SW480 (cell line): ENCODE results near the gene DYNC1LI2.
"Not testable (repeated sequence)": the region's sequence is repeated elsewhere in the genome, so short reads cannot be mapped to it uniquely, and the experiment has no call there.

ENCODE experiments used
- DNase-seq: peaks from one replicate; pipeline ENCODE4 v3.0.0-alpha.2; 2016; ENCODE audit warnings: low spot score

The DYNC1LI2 gene

DNA sequence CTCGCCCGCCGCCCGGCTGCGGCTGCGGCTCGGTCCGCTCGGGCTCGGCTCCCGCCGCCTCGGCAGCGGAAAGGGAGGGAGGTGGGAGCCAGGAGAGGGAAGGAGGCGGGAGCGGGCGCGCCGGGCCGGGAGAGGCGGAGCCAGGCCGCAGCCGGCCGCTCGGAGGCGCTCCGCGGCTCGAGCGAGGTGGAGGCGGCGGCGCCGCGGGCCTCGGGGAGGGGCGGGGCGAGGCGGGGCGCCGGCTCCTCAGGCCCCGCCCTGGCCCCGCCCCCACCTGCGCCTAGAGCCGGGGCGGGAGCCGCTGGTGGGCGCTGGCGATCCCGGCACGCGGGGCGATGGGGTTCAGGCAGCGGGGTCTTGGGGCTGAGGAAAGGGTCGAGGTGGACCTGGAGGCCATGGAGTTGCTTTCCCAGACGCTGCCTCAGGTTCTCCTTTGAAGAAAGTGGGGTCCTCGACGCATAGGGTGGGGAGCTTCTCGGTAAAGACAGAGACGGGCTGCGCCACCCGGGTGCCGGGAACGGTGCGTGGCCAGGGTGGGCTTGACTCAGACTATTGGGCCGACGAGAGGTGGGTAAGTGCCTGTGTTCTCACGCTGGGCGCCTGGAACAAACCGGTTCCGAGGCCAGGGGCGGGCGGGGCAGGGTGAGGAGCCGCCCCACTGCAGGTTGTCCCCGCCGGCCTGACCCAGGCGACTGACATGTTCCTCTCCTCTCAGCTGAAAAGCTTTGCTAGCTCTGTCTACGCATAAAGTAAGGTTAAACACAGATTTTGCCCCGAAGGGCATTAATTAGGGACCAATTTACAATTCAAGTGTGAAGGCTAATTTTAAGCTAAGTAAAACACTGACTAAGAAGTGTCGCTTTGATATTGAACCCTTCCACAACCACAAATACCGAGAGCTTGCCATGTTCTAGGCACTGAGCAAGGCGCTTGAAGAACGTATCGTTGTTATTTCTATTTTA is 54.5 kb downstream of the DYNC1LI2 start, which contains the start of gene CMTM4:
Gene CMTM4, minus strand, starts transcription at position 75 of the 962 bp plus-strand sequence. CDS start 218 bp downstream, outside the sequence.
- peak; percentile 79 for DNase-seq

DNA sequence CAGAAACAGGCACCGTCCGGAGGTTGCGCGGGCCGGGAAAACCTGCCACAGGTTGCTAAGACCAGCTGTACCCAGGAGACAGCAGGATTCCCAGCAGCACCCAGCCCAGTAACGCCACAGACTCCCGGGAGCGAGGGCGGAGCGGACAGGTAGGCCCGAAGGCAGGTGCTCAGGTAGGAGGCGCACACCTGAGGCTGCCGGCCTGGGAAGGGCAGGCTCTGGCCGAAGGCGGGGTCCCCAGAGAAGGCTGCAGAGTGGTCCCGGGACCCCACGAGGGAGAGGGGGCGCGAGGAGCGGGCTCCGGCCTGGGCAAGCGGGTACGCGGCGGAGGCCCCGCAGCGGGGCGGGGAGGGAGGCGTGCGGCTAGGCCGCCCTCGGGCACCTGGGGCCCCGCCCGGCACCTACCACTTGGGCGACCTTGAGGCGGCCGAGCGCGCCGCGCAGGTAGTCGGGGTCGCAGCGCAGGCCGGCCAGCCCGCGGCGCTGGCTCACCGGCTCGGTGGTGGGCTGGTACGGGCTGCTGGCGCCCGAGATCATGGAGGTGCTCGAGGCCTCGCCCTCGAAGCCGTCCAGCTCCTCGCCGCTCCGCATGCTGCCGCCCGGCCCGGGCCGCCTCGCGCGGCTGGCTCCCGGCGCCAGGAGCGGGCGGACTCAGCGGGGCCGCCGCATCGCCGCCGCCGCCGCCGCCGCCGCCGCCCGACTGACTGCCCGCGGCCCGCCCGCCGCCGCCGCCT is 55.3 kb downstream of the DYNC1LI2 start:
- DNase-seq: peak; percentile 65

DNA sequence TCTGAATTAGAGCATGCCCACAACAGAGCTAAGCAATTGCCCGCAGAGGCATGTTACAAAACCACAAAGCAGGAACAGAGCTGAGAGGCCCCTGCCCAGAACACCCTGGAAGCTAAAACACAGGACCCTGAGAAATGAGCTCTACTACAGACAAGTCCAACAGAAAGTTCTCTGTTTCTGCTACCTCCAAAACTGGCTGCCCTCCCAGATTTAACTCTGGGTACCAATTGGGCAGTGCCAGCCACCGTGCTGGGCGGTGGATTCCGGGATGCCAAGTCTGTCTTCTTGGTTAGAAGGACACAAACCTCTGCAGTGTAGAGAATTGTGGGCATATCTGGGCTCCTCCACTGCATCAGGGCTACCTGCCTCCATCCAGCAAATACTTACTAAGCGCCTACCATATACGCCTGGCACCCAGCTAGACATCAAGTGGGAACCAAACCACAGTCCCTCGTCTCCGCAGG is 55.9 kb downstream of the DYNC1LI2 start:
- DNase-seq: no peak

DNA sequence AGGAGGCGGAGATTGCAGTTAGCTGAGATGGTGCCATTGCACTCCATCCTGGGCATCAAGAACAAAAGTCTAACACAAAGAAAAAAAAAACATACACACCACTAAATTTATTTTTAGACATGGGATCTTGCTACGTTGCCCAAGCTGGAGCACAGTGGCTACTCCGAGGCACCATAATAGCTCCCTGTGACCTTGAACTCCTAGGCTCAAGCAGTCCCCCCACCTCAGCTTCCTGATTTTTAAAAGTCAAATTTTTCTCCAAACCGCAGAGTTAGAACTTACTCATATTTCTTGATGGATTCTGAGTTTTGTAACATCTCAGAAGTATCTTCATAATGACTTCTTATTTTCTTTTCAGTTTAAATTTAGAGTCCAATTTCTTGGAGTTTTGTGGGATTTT is 58.3 kb downstream of the DYNC1LI2 start:
- DNase-seq: no peak

DNA sequence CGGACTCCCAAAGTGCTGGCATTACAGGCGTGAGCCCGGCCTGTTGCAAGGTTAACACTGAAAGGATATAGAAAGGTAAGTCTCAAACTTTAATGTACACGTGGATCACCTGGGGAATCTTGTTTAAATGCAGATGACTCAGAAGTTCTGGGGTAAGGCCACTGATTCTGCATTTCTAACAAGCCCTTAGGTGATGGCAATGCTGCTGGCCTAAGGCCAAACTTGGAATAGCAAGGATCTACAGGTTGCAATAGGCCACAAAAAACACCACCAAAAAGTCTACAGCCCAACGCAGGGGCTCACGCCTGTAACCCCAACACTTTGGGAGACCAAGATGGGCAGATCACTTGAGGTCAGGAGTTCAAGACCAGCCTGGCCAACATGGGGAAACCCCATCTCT is 59.1 kb downstream of the DYNC1LI2 start:
- DNase-seq: no peak

DNA sequence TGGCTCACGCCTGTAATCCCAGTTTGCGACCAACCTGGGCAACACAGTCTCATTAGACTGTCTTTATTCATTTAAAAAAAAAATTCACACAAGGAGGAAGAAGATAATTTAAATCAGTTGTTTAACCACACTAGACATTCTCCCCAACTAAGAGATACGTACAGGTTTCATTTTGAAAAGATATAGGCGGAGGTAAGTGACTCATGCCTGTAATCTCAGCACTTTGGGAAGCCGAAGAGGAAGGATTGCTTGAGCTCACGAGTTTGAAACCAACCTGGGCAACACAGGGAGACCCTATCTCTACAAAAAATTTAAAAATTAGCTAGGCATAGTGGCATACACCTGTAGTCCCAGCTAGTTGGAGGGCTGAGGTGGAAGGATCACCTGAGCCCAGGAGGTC is 60.2 kb downstream of the DYNC1LI2 start:
- DNase-seq: no peak

DNA sequence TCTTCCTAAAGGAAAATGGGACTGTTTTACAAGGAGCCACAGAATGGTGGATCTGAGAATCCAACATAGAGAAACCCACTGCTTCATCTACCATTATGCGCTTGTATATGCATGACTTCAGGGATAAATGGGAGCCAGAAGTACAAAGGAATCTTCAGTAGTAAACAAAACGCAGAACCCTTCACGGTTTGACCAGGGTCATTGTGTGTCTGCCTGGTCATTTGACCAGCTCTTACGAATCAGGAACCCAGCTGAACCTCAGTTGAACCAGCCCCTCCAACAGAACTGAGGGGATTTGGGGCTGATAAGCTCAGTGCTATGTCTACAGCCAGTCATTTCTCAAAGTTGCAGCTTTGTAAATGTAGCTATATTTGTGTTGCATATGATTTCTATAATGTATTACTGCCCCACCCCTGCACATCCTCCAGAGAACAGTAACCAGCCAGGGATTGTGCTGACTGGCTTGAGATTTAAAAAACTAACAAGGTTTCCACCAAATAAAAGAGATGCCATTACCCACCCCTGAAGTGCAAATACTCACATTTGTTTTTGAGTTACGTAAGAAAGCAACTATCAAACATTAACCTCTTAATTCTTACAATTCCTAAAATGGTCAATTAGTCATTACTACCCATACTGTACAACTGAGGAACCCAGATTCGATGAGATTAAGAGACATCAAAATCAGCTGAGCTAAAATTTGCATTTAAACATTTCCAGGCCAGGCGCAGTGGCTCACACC is 61.1 kb downstream of the DYNC1LI2 start:
- DNase-seq: no peak

DNA sequence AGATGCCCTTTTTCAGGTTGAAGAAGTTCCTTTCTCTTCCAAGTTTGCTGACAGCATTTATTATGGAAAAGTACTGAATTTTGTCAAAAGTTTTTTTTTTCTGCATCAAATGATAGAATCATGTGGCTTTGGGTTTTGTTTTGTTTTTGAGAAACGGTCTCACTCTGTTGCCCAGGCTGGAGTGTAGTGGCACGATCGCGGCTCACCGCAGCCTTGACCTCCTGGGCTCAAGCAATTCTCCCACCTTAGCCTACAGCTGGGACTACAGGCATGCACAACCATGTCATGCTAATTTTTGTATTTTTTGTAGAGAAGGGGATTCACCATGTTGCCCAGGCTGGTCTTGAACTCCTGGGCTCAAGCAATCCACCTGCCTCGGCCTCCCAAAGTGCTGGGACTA is 62.1 kb downstream of the DYNC1LI2 start:
- no peak for DNase-seq

DNA sequence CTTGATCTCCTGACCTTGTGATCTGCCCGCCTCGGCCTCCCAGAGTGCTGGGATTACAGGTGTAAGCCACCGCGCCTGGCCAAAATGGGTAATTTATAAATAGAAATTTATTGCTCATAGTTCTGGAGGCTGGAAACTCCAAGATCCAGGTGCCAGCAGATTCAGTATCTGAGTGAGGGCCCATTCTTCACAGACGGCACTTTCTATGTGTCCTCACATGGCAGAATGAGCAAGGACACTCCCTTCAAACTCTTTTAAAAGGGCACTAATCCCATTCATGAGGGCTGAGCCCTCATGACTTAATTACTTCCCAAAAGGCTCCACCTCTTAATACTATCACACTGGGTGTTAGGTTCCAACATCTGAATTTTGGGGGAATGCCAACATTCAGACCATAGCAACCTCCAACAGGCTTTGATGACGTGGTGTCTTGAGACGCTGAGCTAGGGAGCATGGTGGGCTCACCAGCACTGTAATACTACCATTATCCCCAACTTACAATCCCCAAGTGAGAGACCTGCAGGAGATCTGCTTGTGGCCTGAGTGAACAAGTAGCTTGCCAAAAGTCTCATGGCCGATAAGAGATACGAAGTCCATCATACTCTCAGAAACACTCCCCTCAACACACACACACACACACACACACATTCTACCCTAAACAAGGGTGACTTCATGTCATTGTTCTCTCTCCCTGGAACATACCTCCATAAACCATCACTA is 63.3 kb downstream of the DYNC1LI2 start:
- DNase-seq: no peak

DNA sequence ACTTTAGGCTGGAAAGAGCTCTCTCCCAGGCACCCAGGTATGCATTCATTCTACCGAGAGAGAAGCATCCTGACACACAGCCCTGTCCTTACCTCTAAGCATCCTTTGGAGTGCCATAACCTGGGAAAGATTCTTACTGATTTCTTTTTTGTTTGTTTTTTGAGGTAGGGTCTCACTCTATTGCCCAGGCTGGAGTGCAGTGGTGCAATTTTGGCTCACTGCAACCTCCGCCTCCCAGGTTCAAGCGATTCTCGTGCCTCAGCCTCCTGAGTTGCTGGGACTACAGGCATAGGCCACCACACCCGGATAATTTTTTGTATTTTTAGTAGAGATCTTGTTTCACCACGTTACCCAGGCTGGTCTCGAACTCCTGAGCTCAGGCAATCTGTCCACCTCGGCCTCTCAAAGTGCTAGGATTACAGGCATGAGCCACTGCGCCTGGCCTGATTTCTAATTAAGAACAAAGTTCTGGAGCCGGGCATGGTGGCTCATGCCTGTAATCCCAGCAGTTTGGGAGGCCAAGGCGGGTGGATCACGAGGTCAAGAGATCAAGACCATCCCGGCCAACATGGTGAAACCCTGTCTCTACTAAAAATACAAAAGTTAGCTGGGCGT is 65.8 kb downstream of the DYNC1LI2 start:
- DNase-seq: not testable (repeated sequence)

DNA sequence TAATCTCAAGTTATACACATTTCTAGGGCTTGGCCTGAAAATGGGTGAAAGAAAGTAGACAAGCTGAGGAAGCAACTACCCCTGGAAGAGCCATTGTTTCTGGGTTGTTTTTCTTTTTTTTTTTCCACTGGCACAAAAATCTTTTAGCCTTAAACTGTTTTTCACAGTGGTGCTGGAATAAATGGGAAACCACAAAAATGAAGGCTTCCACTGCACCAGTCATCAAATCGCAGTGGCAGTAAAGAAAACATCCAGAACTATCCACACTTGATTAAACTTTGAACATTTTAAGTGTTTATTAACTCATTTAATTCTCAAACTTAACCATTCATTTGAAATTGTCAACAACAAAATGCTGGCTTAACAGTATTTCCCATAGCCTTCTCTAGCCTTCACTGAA is 69.1 kb downstream of the DYNC1LI2 start:
- no peak for DNase-seq

DNA sequence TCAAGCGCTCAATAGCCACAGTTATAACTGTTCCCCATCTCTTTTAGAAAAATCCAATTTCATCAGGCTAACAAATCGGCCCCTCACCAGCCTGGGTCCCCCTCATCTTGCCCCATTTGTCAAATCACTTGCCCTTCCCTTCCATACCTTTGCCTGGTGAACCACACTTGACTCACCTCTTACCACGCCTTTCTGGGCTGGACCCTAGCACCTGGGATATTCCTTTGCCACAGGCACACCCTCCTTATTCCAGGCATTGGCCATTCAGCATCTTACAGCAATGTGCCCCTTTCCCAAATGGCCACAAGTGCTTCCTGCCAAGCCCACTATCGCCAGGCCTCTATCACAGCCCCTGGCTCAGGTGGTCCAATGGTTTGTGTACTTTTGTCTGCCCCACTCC is 69.7 kb downstream of the DYNC1LI2 start:
- no peak for DNase-seq

DNA sequence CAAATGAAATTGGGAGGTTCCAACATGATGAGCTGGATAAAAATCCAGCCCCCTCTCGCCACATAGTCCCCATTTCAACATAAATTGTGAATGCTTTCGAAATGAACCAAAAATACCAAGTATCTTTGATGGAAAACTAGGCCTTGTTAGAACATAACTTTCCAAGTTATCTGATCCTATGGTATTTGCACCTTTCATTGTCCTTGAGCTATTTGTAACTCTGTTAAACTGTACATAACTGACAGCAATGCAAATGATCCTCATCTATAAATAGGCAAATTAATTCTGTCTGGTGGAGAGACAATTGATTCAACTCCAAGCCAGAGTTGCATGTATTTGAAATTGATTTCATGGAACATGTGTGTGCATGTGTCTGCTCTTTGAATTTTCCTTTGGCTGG is 73.1 kb downstream of the DYNC1LI2 start:
- no peak for DNase-seq

DNA sequence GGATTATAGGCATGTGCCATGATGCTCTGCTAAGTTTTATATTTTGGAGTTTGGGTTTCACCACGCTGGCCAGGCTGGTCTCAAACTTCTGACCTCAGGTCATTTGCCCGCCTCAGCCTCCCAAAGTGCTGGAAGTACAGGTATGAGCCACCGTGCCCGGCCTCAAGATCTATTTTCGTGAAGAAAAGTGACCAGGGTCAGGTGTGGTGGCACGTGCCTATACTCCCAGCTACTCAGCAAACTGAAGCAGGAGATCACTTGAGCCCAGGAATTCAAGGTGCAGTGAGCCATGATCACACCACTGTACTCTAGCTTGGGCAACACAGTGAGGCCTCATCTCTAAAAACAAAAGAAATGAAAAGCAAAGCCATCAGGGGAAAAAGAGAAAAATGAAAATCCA is 73.6 kb downstream of the DYNC1LI2 start:
- DNase-seq: no peak

DNA sequence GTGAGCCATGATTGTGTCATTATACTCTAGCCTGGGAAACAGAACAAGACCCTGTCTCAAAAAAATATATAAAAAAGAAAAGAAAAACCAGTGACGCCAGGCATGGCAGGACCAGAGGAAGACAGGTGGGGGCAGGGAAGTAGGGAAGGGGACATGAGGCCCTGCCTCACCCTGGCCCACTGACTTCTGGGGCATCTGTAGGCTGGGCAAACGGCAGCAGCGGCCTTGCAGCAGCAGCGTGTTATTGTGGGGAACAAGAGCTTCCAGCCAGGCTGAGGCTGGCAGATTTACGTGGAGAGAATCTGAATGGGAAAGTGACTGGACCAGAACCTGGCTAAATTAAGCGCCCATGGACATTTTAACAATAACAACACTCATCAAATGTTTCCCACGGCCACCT is 74.2 kb downstream of the DYNC1LI2 start:
- DNase-seq: no peak

DNA sequence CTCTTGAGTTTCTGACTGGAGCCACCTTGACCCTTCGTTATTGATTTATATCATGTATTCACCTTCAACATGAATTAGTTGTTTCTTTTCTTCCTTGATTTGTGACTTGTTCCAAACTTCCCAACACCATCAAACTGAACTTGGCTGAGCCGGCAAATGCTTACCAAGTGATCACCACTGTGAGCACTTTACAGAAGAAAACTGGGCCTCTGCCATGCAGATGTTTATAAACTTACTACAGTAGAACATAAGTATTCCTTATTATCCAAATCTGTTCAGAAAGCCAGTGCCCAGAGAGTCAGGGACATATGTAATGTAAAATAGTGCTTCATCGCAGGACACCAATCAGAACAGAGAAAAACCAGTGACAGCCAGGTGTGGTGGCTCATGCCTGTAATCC is 74.8 kb downstream of the DYNC1LI2 start:
- no peak for DNase-seq

DNA sequence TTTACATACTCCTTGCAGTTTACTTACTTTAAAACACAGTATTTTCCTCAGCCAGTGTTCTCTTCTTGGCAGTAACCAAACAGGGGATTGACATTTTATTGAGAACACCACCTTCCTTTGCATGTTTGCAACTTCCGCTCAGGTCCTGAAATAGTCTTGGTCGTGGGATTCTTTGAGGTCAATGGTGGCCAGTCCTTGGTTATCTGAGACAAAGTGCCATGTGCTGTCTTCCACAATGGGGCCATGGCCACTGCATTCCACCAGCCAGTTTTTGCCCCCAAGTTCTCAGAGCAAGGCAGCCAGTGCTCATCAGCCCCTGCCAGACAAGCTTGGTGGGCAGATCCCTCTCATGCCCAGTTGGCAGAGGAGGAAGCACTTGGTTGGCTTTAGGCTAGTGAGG is 77.7 kb downstream of the DYNC1LI2 start:
- no peak for DNase-seq
